ENCODE data around the gene NCOA6. TPM values are rescaled to one million over a fixed set of nuclear protein-coding genes. Genes with fewer than 3 reads are reported as not detected.

Gene NCOA6
- total RNA-seq, 1 donor from 2014 or later: 21.1 TPM

DNA sequence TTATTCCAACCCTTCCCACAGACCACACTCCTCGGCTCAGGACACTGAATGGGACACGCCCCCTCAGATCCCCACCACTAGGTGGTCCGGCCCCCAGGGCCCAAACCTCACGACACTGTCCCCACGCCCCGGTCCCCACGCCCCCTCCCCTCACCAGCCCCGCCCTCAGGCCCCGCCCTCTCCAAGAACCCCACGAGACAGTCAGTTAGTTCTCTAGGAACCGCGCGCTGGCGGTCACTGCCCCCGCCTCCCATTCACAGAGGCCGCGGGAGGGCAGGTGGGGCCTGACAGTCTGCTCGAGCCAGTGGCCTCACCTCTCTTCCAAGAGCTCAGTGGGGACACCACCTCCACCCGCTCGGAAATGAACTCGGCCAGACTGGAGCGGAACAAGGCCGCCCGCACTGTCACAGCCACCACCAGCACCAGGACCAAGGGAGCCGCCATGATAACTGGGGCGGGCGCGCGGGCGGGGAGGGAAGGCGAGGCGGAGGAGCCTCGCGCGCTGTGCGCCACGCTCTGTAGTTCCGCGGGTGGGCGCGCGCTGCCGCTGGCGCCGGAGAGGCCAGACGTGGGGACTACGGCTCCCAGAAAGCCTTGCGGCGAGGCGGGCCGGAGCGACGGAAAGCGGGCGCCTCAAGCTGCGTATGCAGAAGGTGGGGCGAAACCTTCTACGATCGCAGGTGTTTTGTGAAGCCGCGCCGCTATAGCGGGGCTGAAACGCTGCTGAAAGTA is 148.6 kb downstream of the NCOA6 start, which contains the start of gene PIGU:
TSS of gene PIGU (minus strand) at position 451 of the 732 bp plus-strand sequence. CDS start at position 444, 7 bp downstream.
- no peaks in the 10 kb centered on the region for H3K9me3 Mint-ChIP-seq (ENCODE audit: unreplicated experiment)
- peaks cover 2% of the 10 kb centered on the region for H3K4me1 Mint-ChIP-seq (ENCODE audit: low read depth, unreplicated experiment)
- Histone ChIP-seq H3K27me3 (ENCODE audit: insufficient read depth, low read length) (no peaks in the 10 kb centered on the region), H3K9ac (ENCODE audit: low read length) (peak within 1 kb of the TSS; percentile 86), H3K27ac (ENCODE audit: low read depth, low read length) (peak within 1 kb of the TSS; percentile 62), H3K4me1 (ENCODE audit: insufficient read depth, low read length) (peaks cover 3% of the 10 kb centered on the region), H3K4me2 (ENCODE audit: low read length) (peak within 1 kb of the TSS; percentile 97), H3K36me3 (ENCODE audit: insufficient read depth, low read length) (no peaks in the 10 kb centered on the region), H3K79me2 (ENCODE audit: insufficient read depth, low read length) (peaks cover 18% of the 10 kb centered on the region), H4K20me1 (ENCODE audit: insufficient read depth, low read length) (no peaks in the 10 kb centered on the region), H3K9me3 (ENCODE audit: insufficient read depth, low read depth, low read length) (no peaks in the 10 kb centered on the region), H2AFZ (ENCODE audit: low read depth, low read length) (peak within 1 kb of the TSS; percentile 97), H3K4me3 (ENCODE audit: insufficient read depth, low read depth, low read length) (peak within 1 kb of the TSS; percentile 94)
- H3K27ac Mint-ChIP-seq (ENCODE audit: unreplicated experiment): peak within 1 kb of the TSS; percentile 90
- no peaks in the 10 kb centered on the region for H3K36me3 Mint-ChIP-seq (ENCODE audit: low read depth, unreplicated experiment)
- H3K4me3 Mint-ChIP-seq (ENCODE audit: unreplicated experiment): peak within 1 kb of the TSS; percentile 94
- peak; percentile 87 for DNase-seq (ENCODE audit: low read depth)
- no peak for FAIRE-seq
- TF ChIP-seq EZH2 (IDR thresholded peaks at IDR 0.05; ENCODE audit: insufficient read depth, low read length): no peak
- TF ChIP-seq, protein P1, sequence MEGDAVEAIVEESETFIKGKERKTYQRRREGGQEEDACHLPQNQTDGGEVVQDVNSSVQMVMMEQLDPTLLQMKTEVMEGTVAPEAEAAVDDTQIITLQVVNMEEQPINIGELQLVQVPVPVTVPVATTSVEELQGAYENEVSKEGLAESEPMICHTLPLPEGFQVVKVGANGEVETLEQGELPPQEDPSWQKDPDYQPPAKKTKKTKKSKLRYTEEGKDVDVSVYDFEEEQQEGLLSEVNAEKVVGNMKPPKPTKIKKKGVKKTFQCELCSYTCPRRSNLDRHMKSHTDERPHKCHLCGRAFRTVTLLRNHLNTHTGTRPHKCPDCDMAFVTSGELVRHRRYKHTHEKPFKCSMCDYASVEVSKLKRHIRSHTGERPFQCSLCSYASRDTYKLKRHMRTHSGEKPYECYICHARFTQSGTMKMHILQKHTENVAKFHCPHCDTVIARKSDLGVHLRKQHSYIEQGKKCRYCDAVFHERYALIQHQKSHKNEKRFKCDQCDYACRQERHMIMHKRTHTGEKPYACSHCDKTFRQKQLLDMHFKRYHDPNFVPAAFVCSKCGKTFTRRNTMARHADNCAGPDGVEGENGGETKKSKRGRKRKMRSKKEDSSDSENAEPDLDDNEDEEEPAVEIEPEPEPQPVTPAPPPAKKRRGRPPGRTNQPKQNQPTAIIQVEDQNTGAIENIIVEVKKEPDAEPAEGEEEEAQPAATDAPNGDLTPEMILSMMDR (IDR thresholded peaks at IDR 0.05; ENCODE audit: insufficient read depth, low read depth, low read length): no peak
- no peaks in the 10 kb centered on the region for H3K27me3 Mint-ChIP-seq (ENCODE audit: low read depth, unreplicated experiment)

GRCh38 chr20:34675993-34676641 is 149.3 kb downstream of the NCOA6 start:
- Histone ChIP-seq H3K4me1 (ENCODE audit: insufficient read depth, low read length) (peaks cover 3% of the 10 kb centered on the region), H3K9me3 (ENCODE audit: insufficient read depth, low read depth, low read length) (no peaks in the 10 kb centered on the region), H3K4me2 (ENCODE audit: low read length) (peak overlapping the region; percentile 97), H4K20me1 (ENCODE audit: insufficient read depth, low read length) (no peaks in the 10 kb centered on the region), H3K4me3 (ENCODE audit: insufficient read depth, low read depth, low read length) (peak overlapping the region; percentile 94), H2AFZ (ENCODE audit: low read depth, low read length) (peak overlapping the region; percentile 65), H3K36me3 (ENCODE audit: insufficient read depth, low read length) (no peaks in the 10 kb centered on the region), H3K27me3 (ENCODE audit: insufficient read depth, low read length) (no peaks in the 10 kb centered on the region), H3K79me2 (ENCODE audit: insufficient read depth, low read length) (peaks cover 18% of the 10 kb centered on the region), H3K9ac (ENCODE audit: low read length) (peak overlapping the region; percentile 86), H3K27ac (ENCODE audit: low read depth, low read length) (no peak overlapping the region)
- DNase-seq (ENCODE audit: low read depth) (no peak), FAIRE-seq (no peak)
- no peaks in the 10 kb centered on the region for H3K27me3 Mint-ChIP-seq (ENCODE audit: low read depth, unreplicated experiment)
- no peak for TF ChIP-seq EZH2 (IDR thresholded peaks at IDR 0.05; ENCODE audit: insufficient read depth, low read length)
- TF ChIP-seq, protein P1 (IDR thresholded peaks at IDR 0.05; ENCODE audit: insufficient read depth, low read depth, low read length): no peak
- H3K4me3 Mint-ChIP-seq (ENCODE audit: unreplicated experiment): peak overlapping the region; percentile 94
- no peaks in the 10 kb centered on the region for H3K36me3 Mint-ChIP-seq (ENCODE audit: low read depth, unreplicated experiment)
- H3K4me1 Mint-ChIP-seq (ENCODE audit: low read depth, unreplicated experiment): peaks cover 2% of the 10 kb centered on the region
- peak overlapping the region; percentile 8 for H3K27ac Mint-ChIP-seq (ENCODE audit: unreplicated experiment)
- H3K9me3 Mint-ChIP-seq (ENCODE audit: unreplicated experiment): no peaks in the 10 kb centered on the region
